SK-N-SH (cell line): ENCODE measurements around the gene MT1F. TPM values are rescaled to one million over a fixed set of nuclear protein-coding genes. Genes with fewer than 3 reads are reported as not detected.

Experiments
- CTCF ChIA-PET: fragments of 300-600, 350-600 bp; formaldehyde crosslinking; extraction: SDS; loops from one replicate; lab custom pipeline; 2021; lab: Yijun Ruan, JAX
- POLR2A ChIA-PET: fragments of 350-600 bp; sonication (Branson Sonifier 250); formaldehyde crosslinking; extraction: SDS; loops from one replicate; lab custom pipeline; 2020; ENCODE audit warnings: antibody characterized with exemption, inconsistent platforms; lab: Yijun Ruan, JAX
- DNase-seq: peaks from one replicate; pipeline ENCODE4 v3.0.0; 2012
- H2AFZ ChIP-seq: fragments of 200-600 bp; sonication (generic); 2 replicates; pipeline ENCODE4 v1.8.1; 2016; ENCODE audit warnings: antibody characterized with exemption, mild to moderate bottlenecking, low read depth
- H3F3A ChIP-seq: fragments of 200-600 bp; sonication (generic); replicated peaks from 2 replicates; pipeline ENCODE3; 2016; ENCODE audit warnings: antibody characterized with exemption, mild to moderate bottlenecking; ENCODE audit not compliant: insufficient read depth
- H3K27ac ChIP-seq, 2 experiments: fragments of 200-500 bp in 1 of 2; fragments of 200-600 bp in 1 of 2; sonication (Bioruptor generic) in 1 of 2; sonication (generic), shearing (Covaris generic) in 1 of 2; 2 replicates each; pipeline versions ENCODE4 v1.5.1 to v1.6.1; 2014 to 2016; ENCODE audit warnings: low read depth in 2 of 2, inconsistent platforms in 1 of 2, low read length in 1 of 2, mild to moderate bottlenecking in 1 of 2, mixed read lengths in 1 of 2
- H3K27me3 ChIP-seq: fragments of 200-600 bp; sonication (generic), shearing (Covaris generic); 2 replicates; pipeline ENCODE4 v1.6.1; 2016; ENCODE audit warnings: mixed run types; ENCODE audit not compliant: insufficient read depth
- H3K36me3 ChIP-seq, 2 experiments: fragments of 200-500 bp in 1 of 2; fragments of 200-600 bp in 1 of 2; sonication (Bioruptor generic) in 1 of 2; sonication (generic) in 1 of 2; replicated peaks in 1 of 2; 2 replicates each; pipeline versions ENCODE3 to v1.5.1; 2014 to 2016; ENCODE audit warnings: low read length in 1 of 2, mild to moderate bottlenecking in 1 of 2; ENCODE audit not compliant: insufficient read depth in 2 of 2, control insufficient read depth in 1 of 2
- H3K4me1 ChIP-seq, 2 experiments: fragments of 200-500 bp in 1 of 2; fragments of 200-600 bp in 1 of 2; sonication (Bioruptor generic) in 1 of 2; sonication (generic), shearing (Covaris generic) in 1 of 2; 2 replicates each; pipeline versions ENCODE4 v1.5.1 to v1.6.1; 2014 to 2016; ENCODE audit warnings: low read depth in 1 of 2, low read length in 1 of 2, mixed run types in 1 of 2; ENCODE audit not compliant: insufficient read depth in 2 of 2, control insufficient read depth in 1 of 2
- H3K4me2 ChIP-seq: fragments of 200-600 bp; sonication (generic), shearing (Covaris generic); 2 replicates; pipeline ENCODE4 v1.6.1; 2017; ENCODE audit warnings: mixed run types
- H3K4me3 ChIP-seq, 2 experiments: fragments of 200-500 bp in 1 of 2; fragments of 200-600 bp in 1 of 2; sonication (Bioruptor generic) in 1 of 2; sonication (generic), shearing (Covaris generic) in 1 of 2; 2 replicates each; pipeline versions ENCODE4 v1.5.1 to v1.8.1; 2014 to 2016; ENCODE audit warnings: low read depth in 2 of 2, inconsistent platforms in 1 of 2, low read length in 1 of 2, mild to moderate bottlenecking in 1 of 2, mixed read lengths in 1 of 2, moderate library complexity in 1 of 2
- H3K79me2 ChIP-seq: fragments of 200-600 bp; sonication (generic); 2 replicates; pipeline ENCODE4 v1.8.1; 2017; ENCODE audit warnings: mild to moderate bottlenecking; ENCODE audit not compliant: insufficient read depth
- H3K9ac ChIP-seq: fragments of 200-600 bp; sonication (generic); 2 replicates; pipeline ENCODE4 v1.6.1; 2017; ENCODE audit warnings: mixed run types
- H3K9me2 ChIP-seq: fragments of 200-600 bp; sonication (generic); 2 replicates; pipeline ENCODE4 v1.6.1; 2017; ENCODE audit warnings: mixed run types
- H3K9me3 ChIP-seq: fragments of 200-600 bp; sonication (generic); 2 replicates; pipeline ENCODE4 v1.6.1; 2017; ENCODE audit warnings: mixed run types, mild to moderate bottlenecking, moderate library complexity
- H4K20me1 ChIP-seq: fragments of 200-600 bp; sonication (generic); 2 replicates; pipeline ENCODE4 v1.6.1; 2017; ENCODE audit warnings: mild to moderate bottlenecking, mixed run types; ENCODE audit not compliant: insufficient read depth
- EZH2phosphoT487 ChIP-seq: fragments of 200-600 bp; sonication (generic); IDR thresholded peaks from 2 replicates; pipeline ENCODE4 v1.6.1; 2017; ENCODE audit warnings: low read depth, mixed run types, mild to moderate bottlenecking, antibody characterized with exemption, moderate library complexity, borderline replicate concordance
- GATA2 ChIP-seq: sonication (generic); formaldehyde crosslinking; IDR thresholded peaks from 2 replicates; pipeline ENCODE4 v1.5.0; 2020; ENCODE audit warnings: mild to moderate bottlenecking, missing genetic modification reagents
- JUND ChIP-seq: IDR thresholded peaks from 2 replicates; pipeline ENCODE4 v1.4.0; 2012
- MAX ChIP-seq: IDR thresholded peaks from 2 replicates; pipeline ENCODE4 v1.4.0; 2012; ENCODE audit warnings: low read depth
- RAD21 ChIP-seq: IDR thresholded peaks from 2 replicates; pipeline ENCODE4 v1.6.1; 2012; ENCODE audit warnings: mild to moderate bottlenecking, low read length
- RCOR1 ChIP-seq: fragments of 150-350 bp; IDR thresholded peaks from 2 replicates; pipeline ENCODE4 v1.6.1; 2017; ENCODE audit warnings: antibody characterized with exemption, low read length
- SIN3A ChIP-seq: IDR thresholded peaks from 2 replicates; pipeline ENCODE4 v1.6.1; 2012; ENCODE audit warnings: low read depth, mild to moderate bottlenecking, low read length, moderate library complexity, borderline replicate concordance
- TCF12 ChIP-seq: IDR thresholded peaks from 2 replicates; pipeline ENCODE4 v1.4.0; 2012
- WGBS: methylation state at CpG from one replicate; pipeline ENCODE4 v1.1.6; 2017; ENCODE audit warnings: low lambda C conversion rate; 5-methylcytosine and 5-hydroxymethylcytosine counted together
- polyA plus RNA-seq, 3 experiments: library from polyadenylated mRNA; depleted of rRNA; stranded (reverse); fragments of >200 nt; gene quantifications; 2 replicates each; pipeline ENCODE4 v1.2.3, GENCODE V29; 2012
- TF ChIP-seq, protein P1 (sequence below): IDR thresholded peaks from 2 replicates; pipeline ENCODE4 v1.6.1; 2012; ENCODE audit warnings: mild to moderate bottlenecking, low read depth, low read length, moderate library complexity

MT1F gene
- polyA plus RNA-seq, 1 of the 3 experiments (the other 2 are of a cell fraction): 13.0 TPM

DNA sequence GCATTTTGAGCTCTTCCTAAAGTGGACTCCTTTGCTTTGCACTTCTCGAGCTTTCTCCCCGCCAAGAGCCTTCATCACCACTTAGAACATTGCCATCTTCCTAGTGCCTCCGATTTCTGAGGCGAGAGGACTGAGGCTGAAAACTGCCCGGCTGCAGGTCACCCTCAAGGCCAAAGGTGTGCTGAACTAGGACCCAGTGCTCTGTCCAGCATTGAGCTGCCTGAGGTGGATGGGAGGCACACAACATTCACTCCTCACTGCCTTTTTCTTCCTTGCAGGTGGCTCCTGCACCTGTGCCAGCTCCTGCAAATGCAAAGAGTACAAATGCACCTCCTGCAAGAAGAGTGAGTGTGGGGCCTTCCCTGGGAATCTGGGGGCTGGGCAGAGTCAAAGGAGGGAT is 13.9 kb upstream of the MT1F start:
- no peak for DNase-seq
- TF ChIP-seq RCOR1: no peak
- no peak for TF ChIP-seq MAX
- TF ChIP-seq EZH2phosphoT487: no peak
- TF ChIP-seq, protein P1, sequence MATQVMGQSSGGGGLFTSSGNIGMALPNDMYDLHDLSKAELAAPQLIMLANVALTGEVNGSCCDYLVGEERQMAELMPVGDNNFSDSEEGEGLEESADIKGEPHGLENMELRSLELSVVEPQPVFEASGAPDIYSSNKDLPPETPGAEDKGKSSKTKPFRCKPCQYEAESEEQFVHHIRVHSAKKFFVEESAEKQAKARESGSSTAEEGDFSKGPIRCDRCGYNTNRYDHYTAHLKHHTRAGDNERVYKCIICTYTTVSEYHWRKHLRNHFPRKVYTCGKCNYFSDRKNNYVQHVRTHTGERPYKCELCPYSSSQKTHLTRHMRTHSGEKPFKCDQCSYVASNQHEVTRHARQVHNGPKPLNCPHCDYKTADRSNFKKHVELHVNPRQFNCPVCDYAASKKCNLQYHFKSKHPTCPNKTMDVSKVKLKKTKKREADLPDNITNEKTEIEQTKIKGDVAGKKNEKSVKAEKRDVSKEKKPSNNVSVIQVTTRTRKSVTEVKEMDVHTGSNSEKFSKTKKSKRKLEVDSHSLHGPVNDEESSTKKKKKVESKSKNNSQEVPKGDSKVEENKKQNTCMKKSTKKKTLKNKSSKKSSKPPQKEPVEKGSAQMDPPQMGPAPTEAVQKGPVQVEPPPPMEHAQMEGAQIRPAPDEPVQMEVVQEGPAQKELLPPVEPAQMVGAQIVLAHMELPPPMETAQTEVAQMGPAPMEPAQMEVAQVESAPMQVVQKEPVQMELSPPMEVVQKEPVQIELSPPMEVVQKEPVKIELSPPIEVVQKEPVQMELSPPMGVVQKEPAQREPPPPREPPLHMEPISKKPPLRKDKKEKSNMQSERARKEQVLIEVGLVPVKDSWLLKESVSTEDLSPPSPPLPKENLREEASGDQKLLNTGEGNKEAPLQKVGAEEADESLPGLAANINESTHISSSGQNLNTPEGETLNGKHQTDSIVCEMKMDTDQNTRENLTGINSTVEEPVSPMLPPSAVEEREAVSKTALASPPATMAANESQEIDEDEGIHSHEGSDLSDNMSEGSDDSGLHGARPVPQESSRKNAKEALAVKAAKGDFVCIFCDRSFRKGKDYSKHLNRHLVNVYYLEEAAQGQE: peak; percentile 79; the same call in 1 of the 2 replicates
- TF ChIP-seq, all 33 proteins: peak for 1
- no peaks in the 10 kb centered on the region for H3K9me2 ChIP-seq
- WGBS: 74% methylated on average over 5 of the region's 5 CpGs
- H3F3A ChIP-seq: no peaks in the 10 kb centered on the region
- no peaks in the 10 kb centered on the region for H4K20me1 ChIP-seq
- no peak overlapping the region for H3K4me2 ChIP-seq
- H2AFZ ChIP-seq: no peak overlapping the region
- H3K27ac ChIP-seq: no peak overlapping the region
- CTCF ChIA-PET: interaction anchor here (0.9 to 1.3 kb wide), 3 partner anchors 10 to 41 kb away, joined by 3 to 4 read pairs (median 3); no protein-coding TSS in a partner anchor
- POLR2A ChIA-PET: no interaction called here
- H3K79me2 ChIP-seq: no peaks in the 10 kb centered on the region
- H3K4me1 ChIP-seq: no peaks in the 10 kb centered on the region; a peak in 1 of 4 replicates
- H3K9me3 ChIP-seq: no peaks in the 10 kb centered on the region
- H3K9ac ChIP-seq: no peak overlapping the region
- no peaks in the 10 kb centered on the region for H3K36me3 ChIP-seq
- H3K27me3 ChIP-seq: 0 out of 2 replicates have a peak, but pooled peaks cover 19% of the 10 kb centered on the region
- H3K4me3 ChIP-seq: no peak overlapping the region

GRCh38 chr16:56645311-56645710 is 12.4 kb upstream of the MT1F start:
- H3K36me3 ChIP-seq: no peaks in the 10 kb centered on the region
- H4K20me1 ChIP-seq: no peaks in the 10 kb centered on the region
- 70% methylated on average over 1 of the region's 1 CpG for WGBS
- no peak overlapping the region for H3K9ac ChIP-seq
- H3K27me3 ChIP-seq: 0 out of 2 replicates have a peak, but pooled peaks cover 19% of the 10 kb centered on the region
- H3K9me2 ChIP-seq: no peaks in the 10 kb centered on the region
- peaks cover 0 to 7% of the 10 kb centered on the region in 2 experiments; a peak in 2 of 4 replicates for H3K4me1 ChIP-seq
- H3K9me3 ChIP-seq: no peaks in the 10 kb centered on the region
- H2AFZ ChIP-seq: no peak overlapping the region
- H3K27ac ChIP-seq: no peak overlapping the region
- CTCF ChIA-PET: interaction anchor here (1.0 kb wide), 1 partner anchor 12 kb away, joined by 3 read pairs; no protein-coding TSS in a partner anchor
- no peaks in the 10 kb centered on the region for H3F3A ChIP-seq
- no peak overlapping the region for H3K4me2 ChIP-seq
- no peak for TF ChIP-seq GATA2 (CRISPR knock-in tag)
- TF ChIP-seq RAD21: no peak
- TF ChIP-seq TCF12: no peak
- no peak for TF ChIP-seq JUND
- TF ChIP-seq SIN3A: no peak
- no peaks in the 10 kb centered on the region for H3K79me2 ChIP-seq
- no peak overlapping the region for H3K4me3 ChIP-seq
- POLR2A ChIA-PET: no interaction called here
- no peak for DNase-seq
